MM.1S (cell line): ENCODE results near the gene PAMR1.

ENCODE experiments used
- DNase-seq: peaks from one replicate; pipeline ENCODE4 v3.0.0-alpha.2; 2015
- H2AFZ ChIP-seq: fragments of 300-600 bp; sonication (generic); 2 replicates; pipeline ENCODE4 v1.6.0; 2016; ENCODE audit warnings: antibody characterized with exemption, low read length
- H3F3A ChIP-seq: fragments of 300-600 bp; sonication (generic); 2 replicates; pipeline ENCODE4 v1.6.1; 2016; ENCODE audit warnings: mild to moderate bottlenecking, antibody characterized with exemption, low read length, moderate library complexity, mixed read lengths; ENCODE audit not compliant: insufficient read depth
- H3K27ac ChIP-seq: fragments of 300-600 bp; sonication (generic); 2 replicates; pipeline ENCODE4 v1.5.1; 2016; ENCODE audit warnings: mild to moderate bottlenecking, low read length
- H3K27me3 ChIP-seq: fragments of 300-600 bp; sonication (generic); replicated peaks from 2 replicates; pipeline ENCODE4 v1.6.0; 2016; ENCODE audit warnings: low read length; ENCODE audit not compliant: insufficient read depth
- H3K36me3 ChIP-seq: fragments of 300-600 bp; sonication (generic); replicated peaks from 2 replicates; pipeline ENCODE4 v1.6.1; 2016; ENCODE audit warnings: mild to moderate bottlenecking, low read length, mixed read lengths; ENCODE audit not compliant: insufficient read depth
- H3K4me1 ChIP-seq: fragments of 300-600 bp; sonication (generic); 2 replicates; pipeline ENCODE4 v1.6.1; 2016; ENCODE audit warnings: low read length, mixed read lengths
- H3K4me2 ChIP-seq: fragments of 300-600 bp; sonication (generic); 2 replicates; pipeline ENCODE4 v1.6.0; 2016; ENCODE audit warnings: low read depth, low read length
- H3K4me3 ChIP-seq: fragments of 300-600 bp; sonication (generic); 2 replicates; pipeline ENCODE4 v1.5.1; 2016; ENCODE audit warnings: low read length, mixed read lengths
- H3K79me2 ChIP-seq: fragments of 300-600 bp; sonication (generic); 2 replicates; pipeline ENCODE4 v1.6.1; 2016; ENCODE audit warnings: mixed run types, low read length, mixed read lengths
- H3K9ac ChIP-seq: fragments of 300-600 bp; sonication (generic); 2 replicates; pipeline ENCODE4 v1.6.1; 2016; ENCODE audit warnings: low read length, mixed read lengths
- H3K9me2 ChIP-seq: fragments of 300-600 bp; sonication (generic); replicated peaks from 2 replicates; pipeline ENCODE4 v1.6.1; 2016; ENCODE audit warnings: mild to moderate bottlenecking, low read length, mixed read lengths; ENCODE audit not compliant: insufficient read depth
- H3K9me3 ChIP-seq: fragments of 300-600 bp; sonication (generic); replicated peaks from 2 replicates; pipeline ENCODE4 v1.6.1; 2016; ENCODE audit warnings: mild to moderate bottlenecking, low read length, mixed read lengths; ENCODE audit not compliant: insufficient read depth
- H4K20me1 ChIP-seq: fragments of 300-600 bp; sonication (generic); 2 replicates; pipeline ENCODE4 v1.6.1; 2016; ENCODE audit warnings: mild to moderate bottlenecking, low read length, moderate library complexity, mixed read lengths; ENCODE audit not compliant: insufficient read depth
- CTCF ChIP-seq: fragments of 300-600 bp; sonication (generic); IDR thresholded peaks from 2 replicates; pipeline ENCODE4 v1.5.1; 2016; ENCODE audit warnings: antibody characterized with exemption, low read length, mixed read lengths
- EZH2 ChIP-seq: fragments of 300-600 bp; sonication (generic); optimal IDR thresholded peaks from 2 replicates; pipeline ENCODE3; 2017; ENCODE audit warnings: low read depth, mild to moderate bottlenecking, antibody characterized with exemption, low read length, mixed read lengths
- EZH2phosphoT487 ChIP-seq: fragments of 300-600 bp; sonication (generic); IDR thresholded peaks from 2 replicates; pipeline ENCODE4 v1.6.1; 2018; ENCODE audit warnings: antibody characterized with exemption, low read length

The PAMR1 gene

GRCh38 chr11:35474688-35475087, 50.7 kb downstream of the PAMR1 start:
- TF ChIP-seq CTCF = no peak
- no peaks in the 10 kb centered on the region for H3K27me3 ChIP-seq

GRCh38 chr11:35473795-35474374, 51.5 kb downstream of the PAMR1 start:
- H3K27me3 ChIP-seq = no peaks in the 10 kb centered on the region

More at GRCh38 chr11:35474688-35475087, 50.7 kb downstream of the PAMR1 start:
- H3K4me3 ChIP-seq = no peak overlapping the region
- DNase-seq = no peak
- no peaks in the 10 kb centered on the region for H3F3A ChIP-seq
- no peaks in the 10 kb centered on the region for H3K36me3 ChIP-seq
- no peak overlapping the region for H3K4me2 ChIP-seq
- no peak overlapping the region for H2AFZ ChIP-seq
- H3K9me3 ChIP-seq = no peaks in the 10 kb centered on the region
- H3K27ac ChIP-seq = no peak overlapping the region
- no peaks in the 10 kb centered on the region for H3K4me1 ChIP-seq
- H4K20me1 ChIP-seq = no peaks in the 10 kb centered on the region
- no peaks in the 10 kb centered on the region for H3K79me2 ChIP-seq
- H3K9me2 ChIP-seq = no peaks in the 10 kb centered on the region
- H3K9ac ChIP-seq = no peak overlapping the region

GRCh38 chr11:35470616-35471015, 54.8 kb downstream of the PAMR1 start:
- H3K27me3 ChIP-seq = no peaks in the 10 kb centered on the region
- H3K36me3 ChIP-seq = no peaks in the 10 kb centered on the region
- no peak for TF ChIP-seq CTCF
- no peak for TF ChIP-seq EZH2phosphoT487
- no peak for TF ChIP-seq EZH2
- no peak overlapping the region for H2AFZ ChIP-seq
- H3K9me3 ChIP-seq = no peaks in the 10 kb centered on the region
- H3K9me2 ChIP-seq = no peaks in the 10 kb centered on the region
- H4K20me1 ChIP-seq = no peaks in the 10 kb centered on the region
- no peak overlapping the region for H3K4me3 ChIP-seq
- no peaks in the 10 kb centered on the region for H3K4me1 ChIP-seq
- H3K27ac ChIP-seq = no peak overlapping the region
- DNase-seq = no peak
- no peaks in the 10 kb centered on the region for H3K79me2 ChIP-seq
- no peak overlapping the region for H3K4me2 ChIP-seq
- no peaks in the 10 kb centered on the region for H3F3A ChIP-seq
- H3K9ac ChIP-seq = no peak overlapping the region

More at GRCh38 chr11:35473795-35474374, 51.5 kb downstream of the PAMR1 start:
- no peaks in the 10 kb centered on the region for H3K36me3 ChIP-seq
- TF ChIP-seq CTCF (no peak), EZH2 (no peak), EZH2phosphoT487 (no peak)
- H4K20me1 ChIP-seq = no peaks in the 10 kb centered on the region
- H3F3A ChIP-seq = no peaks in the 10 kb centered on the region
- no peaks in the 10 kb centered on the region for H3K9me3 ChIP-seq
- no peak overlapping the region for H3K4me3 ChIP-seq
- H2AFZ ChIP-seq = no peak overlapping the region
- H3K4me2 ChIP-seq = no peak overlapping the region
- H3K9ac ChIP-seq = no peak overlapping the region
- no peaks in the 10 kb centered on the region for H3K9me2 ChIP-seq
- H3K27ac ChIP-seq = no peak overlapping the region
- no peaks in the 10 kb centered on the region for H3K4me1 ChIP-seq
- no peaks in the 10 kb centered on the region for H3K79me2 ChIP-seq
- DNase-seq = no peak
